ENCODE results near the gene NTN3.

NTN3 gene

DNA sequence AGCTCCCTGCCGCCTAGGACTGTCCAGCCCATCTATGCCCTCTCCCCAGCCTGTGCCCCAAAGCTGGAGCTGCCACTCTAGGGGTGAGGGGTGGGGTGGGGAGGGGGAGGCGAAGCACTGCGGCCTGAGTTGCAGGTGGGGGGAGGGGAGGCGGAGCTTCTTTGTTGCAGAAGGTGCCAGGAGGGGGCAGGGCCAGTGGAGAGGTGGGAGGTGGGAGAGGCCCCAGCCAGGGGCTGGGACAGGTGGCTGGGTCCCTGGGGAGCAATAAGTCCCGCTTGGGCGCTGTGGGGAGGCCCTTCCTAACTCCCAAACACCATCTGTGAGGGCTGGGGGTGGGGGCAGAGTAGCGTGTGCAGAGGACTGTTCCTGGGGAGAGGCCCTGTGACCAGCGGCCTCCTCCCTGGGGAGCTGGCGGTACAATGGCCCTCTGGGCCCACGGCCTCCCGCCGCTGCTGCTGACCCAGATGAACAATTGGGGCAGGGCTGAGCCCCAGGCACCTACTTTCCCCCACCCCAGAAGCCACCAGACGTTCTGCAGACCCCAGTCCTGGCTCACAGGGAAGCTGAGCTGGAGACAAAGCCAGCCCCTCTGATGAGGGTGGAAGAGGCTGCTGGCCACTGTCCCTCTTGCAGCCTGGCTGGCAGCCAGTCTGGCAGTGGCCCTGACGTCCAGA is 2.2 kb upstream of the NTN3 start:
- no peaks in the 10 kb centered on the region for H3K4me1 ChIP-seq (ENCODE audit: insufficient read depth, poor library complexity, severe bottlenecking)
- no peaks in the 10 kb centered on the region for H3K36me3 ChIP-seq (ENCODE audit: low read depth)
- H3K4me3 ChIP-seq (ENCODE audit: severe bottlenecking), result peak overlapping the region; percentile 52
- H3K27ac ChIP-seq (ENCODE audit: poor library complexity, severe bottlenecking), result no peak overlapping the region
- TF ChIP-seq, protein P1, sequence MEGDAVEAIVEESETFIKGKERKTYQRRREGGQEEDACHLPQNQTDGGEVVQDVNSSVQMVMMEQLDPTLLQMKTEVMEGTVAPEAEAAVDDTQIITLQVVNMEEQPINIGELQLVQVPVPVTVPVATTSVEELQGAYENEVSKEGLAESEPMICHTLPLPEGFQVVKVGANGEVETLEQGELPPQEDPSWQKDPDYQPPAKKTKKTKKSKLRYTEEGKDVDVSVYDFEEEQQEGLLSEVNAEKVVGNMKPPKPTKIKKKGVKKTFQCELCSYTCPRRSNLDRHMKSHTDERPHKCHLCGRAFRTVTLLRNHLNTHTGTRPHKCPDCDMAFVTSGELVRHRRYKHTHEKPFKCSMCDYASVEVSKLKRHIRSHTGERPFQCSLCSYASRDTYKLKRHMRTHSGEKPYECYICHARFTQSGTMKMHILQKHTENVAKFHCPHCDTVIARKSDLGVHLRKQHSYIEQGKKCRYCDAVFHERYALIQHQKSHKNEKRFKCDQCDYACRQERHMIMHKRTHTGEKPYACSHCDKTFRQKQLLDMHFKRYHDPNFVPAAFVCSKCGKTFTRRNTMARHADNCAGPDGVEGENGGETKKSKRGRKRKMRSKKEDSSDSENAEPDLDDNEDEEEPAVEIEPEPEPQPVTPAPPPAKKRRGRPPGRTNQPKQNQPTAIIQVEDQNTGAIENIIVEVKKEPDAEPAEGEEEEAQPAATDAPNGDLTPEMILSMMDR (IDR thresholded peaks at IDR 0.05; ENCODE audit: poor library complexity, severe bottlenecking), result no peak
- no peaks in the 10 kb centered on the region for H3K9me3 ChIP-seq (ENCODE audit: severe bottlenecking)
- DNase-seq (ENCODE audit: low spot score) (no peak), ATAC-seq (ENCODE audit: low read depth) (no peak; the same call in 2 of the 3 replicates)
- H3K27me3 ChIP-seq (ENCODE audit: insufficient read depth, poor library complexity, severe bottlenecking), result peaks cover 6% of the 10 kb centered on the region

GRCh38 chr16:2469399-2470233 is 1.5 kb upstream of the NTN3 start:
- Histone ChIP-seq H3K36me3 (ENCODE audit: low read depth) (no peaks in the 10 kb centered on the region), H3K27ac (ENCODE audit: poor library complexity, severe bottlenecking) (no peak overlapping the region), H3K9me3 (ENCODE audit: severe bottlenecking) (no peaks in the 10 kb centered on the region), H3K27me3 (ENCODE audit: insufficient read depth, poor library complexity, severe bottlenecking) (peaks cover 6% of the 10 kb centered on the region), H3K4me3 (ENCODE audit: severe bottlenecking) (no peak overlapping the region), H3K4me1 (ENCODE audit: insufficient read depth, poor library complexity, severe bottlenecking) (no peaks in the 10 kb centered on the region)
- TF ChIP-seq, protein P1 (IDR thresholded peaks at IDR 0.05; ENCODE audit: poor library complexity, severe bottlenecking), result no peak
- DNase-seq (ENCODE audit: low spot score) (no peak), ATAC-seq (ENCODE audit: low read depth) (no peak)

DNA sequence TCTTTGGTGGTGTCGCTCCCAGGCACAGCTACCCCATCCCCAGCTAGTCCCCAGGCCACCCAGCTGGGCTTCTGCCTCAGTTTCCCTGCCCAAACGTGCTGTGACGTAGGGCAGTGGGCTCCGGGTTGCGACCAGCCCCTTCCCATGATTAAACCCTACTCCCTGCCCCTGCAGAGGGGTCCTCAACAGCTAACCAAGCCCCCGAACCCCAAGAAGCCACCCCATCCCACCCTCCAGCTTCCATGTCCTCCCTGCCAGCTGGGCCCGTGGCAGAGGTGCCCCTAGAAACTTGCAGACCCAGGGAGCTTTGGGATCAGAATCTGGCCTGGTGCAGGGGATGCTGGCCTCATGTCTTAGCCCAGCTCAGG is 879 bp upstream of the NTN3 start:
- no peaks in the 10 kb centered on the region for H3K4me1 ChIP-seq (ENCODE audit: insufficient read depth, poor library complexity, severe bottlenecking)

DNA sequence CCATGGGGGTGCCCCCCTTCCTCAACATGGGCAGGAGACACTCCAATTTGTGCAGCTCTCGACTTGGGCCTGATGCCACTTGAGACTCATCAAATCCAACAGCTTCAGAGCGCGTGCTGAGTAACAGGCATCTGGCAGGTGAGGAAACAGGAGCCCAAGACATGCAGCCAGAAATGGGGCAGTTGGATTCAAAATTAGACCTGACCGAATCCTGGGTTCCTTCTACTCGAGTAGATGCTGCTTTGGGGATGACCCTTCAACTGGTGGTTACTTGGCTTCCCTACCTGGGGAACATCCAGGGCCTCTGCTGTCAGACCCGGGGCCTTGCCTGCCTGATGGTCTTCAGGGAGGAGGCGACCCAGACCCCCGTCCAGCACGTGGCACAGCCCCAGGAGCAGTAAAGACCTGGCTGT is 488 bp upstream of the NTN3 start:
- H3K36me3 ChIP-seq (ENCODE audit: low read depth), result no peaks in the 10 kb centered on the region
- H3K27ac ChIP-seq (ENCODE audit: poor library complexity, severe bottlenecking), result no peak overlapping the region
- H3K4me3 ChIP-seq (ENCODE audit: severe bottlenecking), result no peak overlapping the region
- no peaks in the 10 kb centered on the region for H3K9me3 ChIP-seq (ENCODE audit: severe bottlenecking)
- DNase-seq (ENCODE audit: low spot score), result no peak
- peaks cover 6% of the 10 kb centered on the region for H3K27me3 ChIP-seq (ENCODE audit: insufficient read depth, poor library complexity, severe bottlenecking)
- TF ChIP-seq, protein P1 (IDR thresholded peaks at IDR 0.05; ENCODE audit: poor library complexity, severe bottlenecking), result no peak
- ATAC-seq (ENCODE audit: low read depth), result no peak
- H3K4me1 ChIP-seq (ENCODE audit: insufficient read depth, poor library complexity, severe bottlenecking), result no peaks in the 10 kb centered on the region

More for the DNA sequence above, 879 bp upstream of the NTN3 start:
- TF ChIP-seq, protein P1 (IDR thresholded peaks at IDR 0.05; ENCODE audit: poor library complexity, severe bottlenecking), result no peak
- Histone ChIP-seq H3K27ac (ENCODE audit: poor library complexity, severe bottlenecking) (no peak overlapping the region), H3K9me3 (ENCODE audit: severe bottlenecking) (no peaks in the 10 kb centered on the region), H3K36me3 (ENCODE audit: low read depth) (no peaks in the 10 kb centered on the region), H3K4me3 (ENCODE audit: severe bottlenecking) (no peak overlapping the region), H3K27me3 (ENCODE audit: insufficient read depth, poor library complexity, severe bottlenecking) (peaks cover 6% of the 10 kb centered on the region)
- no peak for DNase-seq (ENCODE audit: low spot score)
- ATAC-seq (ENCODE audit: low read depth), result no peak

Measured in RWPE2 (cell line).